Gastrocnemius medialis (tissue), 4 donors: ENCODE results near the gene NLGN4Y. TPM values are rescaled to one million over a fixed set of nuclear protein-coding genes. Genes with fewer than 3 reads are reported as not detected.

Source experiments
- ATAC-seq, 2 donors: fragments of 150-250 bp; one replicate each; pipeline ENCODE4 v1.9.1; 2016
- DNase-seq, 2 donors: peaks; one replicate each; pipeline ENCODE4 v3.0.0-alpha.2; 2019
- H3K27ac ChIP-seq, 4 donors: fragments of 200-600 bp; sonication (generic); 1 replicate in 1 of 4; 2 replicates in 3 of 4; pipeline ENCODE4 v1.5.1; 2016 to 2018; ENCODE audit warnings: mild to moderate bottlenecking in 2 of 4, moderate library complexity in 1 of 4
- H3K27me3 ChIP-seq, 3 donors: fragments of 200-600 bp; sonication (generic) in 2 of 3; 1 replicate in 1 of 3; 2 replicates in 2 of 3; pipeline versions ENCODE4 v1.5.1 to v1.6.0; 2016 to 2019; ENCODE audit warnings: mild to moderate bottlenecking in 1 of 3, moderate library complexity in 1 of 3
- H3K36me3 ChIP-seq, 2 donors: fragments of 200-600 bp; sonication (generic) in 1 of 2; one replicate each; pipeline ENCODE4 v1.5.1; 2017 to 2018
- H3K4me1 ChIP-seq, 2 donors: fragments of 200-600 bp; sonication (generic) in 1 of 2; one replicate each; pipeline ENCODE4 v1.5.1; 2016 to 2017; ENCODE audit warnings: mild to moderate bottlenecking in 2 of 2
- H3K4me3 ChIP-seq, 4 donors: fragments of 200-600 bp; sonication (generic) in 3 of 4; 1 replicate in 1 of 4; 2 replicates in 3 of 4; pipeline ENCODE4 v1.5.1; 2016 to 2019; ENCODE audit warnings: mild to moderate bottlenecking in 2 of 4
- H3K9me3 ChIP-seq, 3 donors: fragments of 200-600 bp; sonication (generic) in 2 of 3; 1 replicate in 1 of 3; 2 replicates in 2 of 3; pipeline ENCODE4 v1.5.1; 2016 to 2019
- CTCF ChIP-seq, 5 experiments: fragments of 450-650 bp in 3 of 5; fragments of 200-600 bp in 2 of 5; sonication (generic) in 2 of 5; IDR thresholded peaks in 4 of 5; conservative IDR thresholded peaks in 1 of 5; 1 replicate in 4 of 5; 2 replicates in 1 of 5; pipeline ENCODE4 v1.5.1; 2016 to 2019; ENCODE audit warnings: antibody characterized with exemption in 5 of 5, mild to moderate bottlenecking in 3 of 5, moderate library complexity in 3 of 5
- POLR2A ChIP-seq, 2 donors: fragments of 450-650 bp; IDR thresholded peaks; one replicate each; pipeline ENCODE4 v1.6.1; 2017; ENCODE audit warnings: antibody characterized with exemption in 2 of 2, mild to moderate bottlenecking in 2 of 2, moderate library complexity in 2 of 2
- in situ Hi-C, 4 donors: fragments of 200-750 bp; cut with MboI; loops; one replicate each; pipeline versions ENCODE4 v1.15.0 to v1.8.0; 2017; ENCODE audit warnings: low sequenced_read_pairs in 4 of 4
- intact Hi-C: fragments of 100-400 bp; cut with DNase I; formaldehyde crosslinking; loops from one replicate; pipeline ENCODE4 v1.15.1; 2023; ENCODE audit warnings: low total_unique reads
- total RNA-seq, 4 donors: library from RNA; depleted of rRNA; stranded (reverse); fragments of >200 nt; gene quantifications; one replicate each; pipeline versions ENCODE4 v1.1.0 to v1.2.3, GENCODE V29; 2016

The NLGN4Y gene
- total RNA-seq, 4 donors from 2014 or later, result 9.6 to 24.3 TPM; not detected in 2

DNA sequence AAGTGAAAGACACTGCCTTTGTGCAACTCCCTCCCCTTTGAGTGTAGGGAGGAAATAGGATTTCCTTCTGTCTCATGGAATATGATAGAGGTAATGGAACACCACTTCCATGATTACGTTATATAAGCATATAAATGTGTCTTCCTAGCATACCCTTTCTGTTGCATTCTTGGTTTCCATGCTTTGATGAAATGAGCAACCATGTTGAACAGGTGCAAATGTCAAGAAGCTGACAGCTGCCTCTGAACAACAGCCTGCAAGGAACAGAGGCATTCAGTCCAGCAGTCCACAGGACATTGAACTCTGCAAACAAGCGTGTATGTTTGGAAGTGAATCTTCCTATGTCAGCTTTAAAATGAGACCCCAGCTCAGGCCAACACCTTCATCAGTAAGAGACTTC lies 117.5 kb downstream of the NLGN4Y start:
- H3K9me3 ChIP-seq, result no peaks in the 10 kb centered on the region

GRCh38 chrY:14644157-14644952 lies 120.0 kb downstream of the NLGN4Y start:
- ATAC-seq, result no peak
- Histone ChIP-seq H3K36me3 (no peaks in the 10 kb centered on the region), H3K9me3 (no peaks in the 10 kb centered on the region), H3K4me1 (no peaks in the 10 kb centered on the region), H3K4me3 (no peak overlapping the region), H3K27ac (no peak overlapping the region), H3K27me3 (no peaks in the 10 kb centered on the region)
- no peak for DNase-seq
- in situ Hi-C loops (no loop called here), intact Hi-C loops (no loop called here)
- TF ChIP-seq POLR2A (IDR thresholded peaks at IDR 0.05) (no peak), CTCF (IDR thresholded peaks at IDR 0.05 in 4 of 5, conservative IDR thresholded peaks at IDR 0.05 in 1 of 5) (no peak)

More for the DNA sequence above, 117.5 kb downstream of the NLGN4Y start:
- no peak for TF ChIP-seq POLR2A (IDR thresholded peaks at IDR 0.05)
- H3K4me1 ChIP-seq, result no peaks in the 10 kb centered on the region
- intact Hi-C loops (no loop called here), in situ Hi-C loops (no loop called here)
- ATAC-seq (no peak), DNase-seq (no peak)
- H3K36me3 ChIP-seq, result no peaks in the 10 kb centered on the region
- no peak overlapping the region for H3K4me3 ChIP-seq
- no peak overlapping the region for H3K27ac ChIP-seq
- no peaks in the 10 kb centered on the region for H3K27me3 ChIP-seq

DNA sequence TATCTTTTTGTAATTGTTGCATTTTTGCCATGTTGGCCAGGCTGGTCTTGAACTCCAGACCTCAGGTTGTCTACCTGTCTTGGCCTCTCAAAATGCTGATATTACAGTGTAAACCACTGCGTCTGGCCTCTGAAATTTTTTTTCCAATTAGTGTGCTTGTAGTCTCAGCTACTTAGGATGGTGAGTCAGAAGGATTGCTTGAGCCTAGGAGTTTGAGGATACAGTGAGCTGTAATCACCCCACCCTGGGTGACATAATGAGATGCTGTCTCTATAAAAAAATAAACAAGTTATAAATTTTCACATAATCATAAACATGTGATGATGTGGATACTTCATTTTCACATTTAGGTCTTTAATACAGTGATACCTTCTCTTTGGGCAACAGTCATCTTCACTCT lies 154.9 kb downstream of the NLGN4Y start:
- in situ Hi-C loops, result no loop called here
- no peaks in the 10 kb centered on the region for H3K9me3 ChIP-seq
- DNase-seq, result no peak
- no peak overlapping the region for H3K27ac ChIP-seq
- intact Hi-C loops, result no loop called here
- no peaks in the 10 kb centered on the region for H3K36me3 ChIP-seq
- H3K4me1 ChIP-seq, result no peaks in the 10 kb centered on the region
- no peak overlapping the region for H3K4me3 ChIP-seq
- TF ChIP-seq CTCF (IDR thresholded peaks at IDR 0.05 in 4 of 5, conservative IDR thresholded peaks at IDR 0.05 in 1 of 5), result no peak
- TF ChIP-seq POLR2A (IDR thresholded peaks at IDR 0.05), result no peak
- no peak for ATAC-seq
- H3K27me3 ChIP-seq, result no peaks in the 10 kb centered on the region

DNA sequence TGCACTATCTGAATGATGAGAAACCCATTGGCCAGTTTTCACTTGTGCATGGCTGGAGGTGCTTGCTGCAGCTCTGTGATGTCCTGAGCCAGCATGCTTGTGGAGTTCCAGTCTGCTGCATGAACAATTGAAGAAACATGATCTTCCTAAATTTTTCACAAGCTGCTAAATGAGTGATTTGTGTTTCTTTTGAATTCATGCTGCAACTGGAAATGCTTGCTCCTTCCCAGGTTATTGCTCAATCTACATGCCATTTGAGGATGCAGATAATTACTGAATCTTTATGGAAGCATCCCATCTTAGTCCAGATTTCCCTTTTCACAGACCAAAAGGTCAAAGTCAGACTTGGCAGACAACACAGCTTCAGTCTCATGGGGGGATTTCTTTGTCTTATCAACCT lies 170.2 kb downstream of the NLGN4Y start:
- no peak for ATAC-seq
- Histone ChIP-seq H3K4me1 (no peaks in the 10 kb centered on the region), H3K9me3 (no peaks in the 10 kb centered on the region), H3K4me3 (no peak overlapping the region), H3K27ac (no peak overlapping the region), H3K27me3 (no peaks in the 10 kb centered on the region), H3K36me3 (no peaks in the 10 kb centered on the region)
- in situ Hi-C loops (no loop called here), intact Hi-C loops (no loop called here)
- TF ChIP-seq POLR2A (IDR thresholded peaks at IDR 0.05) (no peak), CTCF (IDR thresholded peaks at IDR 0.05 in 4 of 5, conservative IDR thresholded peaks at IDR 0.05 in 1 of 5) (no peak)
- DNase-seq, result no peak

DNA sequence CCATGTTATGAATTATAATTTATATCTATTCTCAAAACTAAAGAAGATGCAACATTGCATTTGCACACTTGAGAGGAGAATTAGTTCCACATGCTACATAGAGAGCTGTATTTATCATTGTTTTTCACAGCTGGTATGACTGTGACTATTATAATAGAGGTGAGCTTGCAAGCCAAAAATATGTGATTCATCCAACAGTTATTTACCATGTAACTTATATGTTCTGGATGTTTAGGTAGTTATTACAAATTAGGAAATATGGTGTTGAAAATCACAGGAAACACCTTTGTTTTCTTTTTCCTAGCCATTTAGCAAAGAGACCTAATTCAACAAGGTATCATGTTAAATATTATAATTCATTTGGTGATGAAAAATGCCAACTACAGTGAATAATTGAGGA lies 183.8 kb downstream of the NLGN4Y start:
- in situ Hi-C loops, result no loop called here
- Histone ChIP-seq H3K27me3 (no peaks in the 10 kb centered on the region), H3K4me1 (no peaks in the 10 kb centered on the region), H3K4me3 (no peak overlapping the region), H3K36me3 (no peaks in the 10 kb centered on the region), H3K9me3 (no peaks in the 10 kb centered on the region), H3K27ac (no peak overlapping the region)
- no peak for ATAC-seq
- DNase-seq, result no peak
- intact Hi-C loops, result no loop called here
- TF ChIP-seq CTCF (IDR thresholded peaks at IDR 0.05 in 4 of 5, conservative IDR thresholded peaks at IDR 0.05 in 1 of 5), result no peak
- TF ChIP-seq POLR2A (IDR thresholded peaks at IDR 0.05), result no peak
